ENCODE data around the gene HECTD1.
"Not testable (repeated sequence)": the region's sequence is repeated elsewhere in the genome, so short reads cannot be mapped to it uniquely, and the experiment has no call there.

The HECTD1 gene

DNA sequence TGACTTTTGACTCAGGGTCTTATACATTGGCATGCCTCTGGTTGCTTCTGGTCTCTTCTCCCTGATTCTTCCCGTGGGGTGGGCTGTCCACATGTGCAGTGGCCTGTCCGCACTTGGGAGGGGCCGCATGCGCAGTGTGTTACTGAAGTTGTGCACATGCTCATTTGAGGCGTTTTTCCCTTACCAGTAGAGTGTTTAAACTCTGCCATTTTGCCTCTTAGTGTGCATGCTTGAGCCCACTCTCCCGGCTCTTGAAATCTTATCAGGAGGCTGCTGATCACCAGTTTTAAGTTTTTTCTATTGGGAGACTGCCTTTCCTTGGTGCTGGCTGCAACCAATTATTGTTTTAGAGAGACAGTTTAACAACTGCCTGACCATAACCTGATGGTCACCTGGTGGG is 32.1 kb upstream of the HECTD1 start:
- H3K36me3 ChIP-seq: no peaks in the 10 kb centered on the region

DNA sequence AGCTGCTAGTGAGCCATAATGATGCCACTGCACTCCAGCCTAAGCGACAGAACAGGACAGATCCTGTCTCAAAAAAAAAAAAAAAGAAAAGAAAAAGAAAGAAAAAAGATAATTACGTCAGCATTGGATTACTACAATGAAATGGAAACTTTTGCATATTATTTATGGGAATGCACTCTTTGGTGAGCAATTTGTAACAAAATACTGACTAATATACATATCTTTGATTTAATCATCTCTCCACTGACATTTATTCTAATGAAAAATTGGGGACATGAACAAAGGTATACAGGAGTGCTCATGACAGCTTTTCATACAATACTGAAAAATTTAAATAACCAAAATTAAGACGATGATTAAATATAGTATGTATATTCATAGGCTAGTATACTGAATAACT is 27.9 kb upstream of the HECTD1 start:
- no peaks in the 10 kb centered on the region for H3K27me3 ChIP-seq (ENCODE audit: insufficient read depth, low read depth, severe bottlenecking)
- TF ChIP-seq, protein P1, sequence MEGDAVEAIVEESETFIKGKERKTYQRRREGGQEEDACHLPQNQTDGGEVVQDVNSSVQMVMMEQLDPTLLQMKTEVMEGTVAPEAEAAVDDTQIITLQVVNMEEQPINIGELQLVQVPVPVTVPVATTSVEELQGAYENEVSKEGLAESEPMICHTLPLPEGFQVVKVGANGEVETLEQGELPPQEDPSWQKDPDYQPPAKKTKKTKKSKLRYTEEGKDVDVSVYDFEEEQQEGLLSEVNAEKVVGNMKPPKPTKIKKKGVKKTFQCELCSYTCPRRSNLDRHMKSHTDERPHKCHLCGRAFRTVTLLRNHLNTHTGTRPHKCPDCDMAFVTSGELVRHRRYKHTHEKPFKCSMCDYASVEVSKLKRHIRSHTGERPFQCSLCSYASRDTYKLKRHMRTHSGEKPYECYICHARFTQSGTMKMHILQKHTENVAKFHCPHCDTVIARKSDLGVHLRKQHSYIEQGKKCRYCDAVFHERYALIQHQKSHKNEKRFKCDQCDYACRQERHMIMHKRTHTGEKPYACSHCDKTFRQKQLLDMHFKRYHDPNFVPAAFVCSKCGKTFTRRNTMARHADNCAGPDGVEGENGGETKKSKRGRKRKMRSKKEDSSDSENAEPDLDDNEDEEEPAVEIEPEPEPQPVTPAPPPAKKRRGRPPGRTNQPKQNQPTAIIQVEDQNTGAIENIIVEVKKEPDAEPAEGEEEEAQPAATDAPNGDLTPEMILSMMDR (IDR thresholded peaks at IDR 0.05; ENCODE audit: low read depth, low read length): no peak
- DNase-seq: no peak

More for the DNA sequence above, 32.1 kb upstream of the HECTD1 start:
- Histone ChIP-seq H3K27me3 (ENCODE audit: insufficient read depth, low read depth, severe bottlenecking) (no peaks in the 10 kb centered on the region), H3K9me3 (ENCODE audit: severe bottlenecking) (no peaks in the 10 kb centered on the region), H3K4me3 (ENCODE audit: low read depth, low read length) (no peak overlapping the region), H3K27ac (no peak overlapping the region)
- no peak for DNase-seq
- TF ChIP-seq, protein P1 (IDR thresholded peaks at IDR 0.05; ENCODE audit: low read depth, low read length): no peak

DNA sequence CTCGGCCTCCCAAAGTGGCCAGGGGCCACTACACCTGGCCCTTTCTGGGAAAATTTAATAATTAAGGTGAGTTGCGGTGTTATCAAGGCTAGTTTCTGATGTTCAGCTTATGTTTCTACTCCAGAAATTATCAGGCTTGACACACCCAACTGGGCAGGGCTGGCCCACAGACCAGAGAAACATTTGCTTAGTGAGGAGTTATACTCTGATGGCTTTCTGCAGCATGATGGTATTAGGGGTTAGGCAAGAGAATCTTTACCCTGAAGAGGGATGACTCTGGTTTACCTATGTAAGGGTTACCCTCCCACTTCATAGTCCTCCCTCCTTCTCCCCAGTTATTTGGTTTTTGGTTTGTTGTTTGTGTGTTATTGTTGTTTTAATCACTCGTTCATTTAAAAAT is 24.5 kb upstream of the HECTD1 start:
- H3K4me3 ChIP-seq (ENCODE audit: low read depth, low read length): no peak overlapping the region
- no peak overlapping the region for H3K27ac ChIP-seq
- H3K36me3 ChIP-seq: no peaks in the 10 kb centered on the region
- H3K9me3 ChIP-seq (ENCODE audit: severe bottlenecking): no peaks in the 10 kb centered on the region
- no peaks in the 10 kb centered on the region for H3K27me3 ChIP-seq (ENCODE audit: insufficient read depth, low read depth, severe bottlenecking)
- TF ChIP-seq, protein P1 (IDR thresholded peaks at IDR 0.05; ENCODE audit: low read depth, low read length): no peak
- DNase-seq: no peak

More for the DNA sequence above, 27.9 kb upstream of the HECTD1 start:
- no peaks in the 10 kb centered on the region for H3K9me3 ChIP-seq (ENCODE audit: severe bottlenecking)
- H3K4me3 ChIP-seq (ENCODE audit: low read depth, low read length): no peak overlapping the region
- no peaks in the 10 kb centered on the region for H3K36me3 ChIP-seq
- no peak overlapping the region for H3K27ac ChIP-seq

DNA sequence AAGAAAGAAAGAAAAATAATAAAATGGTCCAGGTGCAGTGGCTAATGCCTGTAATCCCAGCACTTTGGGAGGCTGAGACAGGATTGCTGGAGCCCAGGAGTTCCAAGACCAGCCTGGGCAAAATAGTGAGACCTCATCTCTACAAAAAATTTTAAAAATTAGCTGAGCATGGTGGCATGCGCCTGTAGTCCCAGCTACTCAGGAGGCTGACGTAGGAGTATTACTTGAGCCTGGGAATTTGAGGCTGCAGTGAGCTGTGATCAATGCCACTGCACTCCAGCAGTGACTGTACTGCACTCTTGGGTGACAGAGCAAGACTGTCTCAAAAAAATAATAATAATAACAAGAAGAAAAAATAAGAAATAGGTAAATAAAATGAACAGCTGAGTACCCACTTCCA is 23.7 kb upstream of the HECTD1 start:
- H3K27ac ChIP-seq; H3K36me3 ChIP-seq; H3K4me3 ChIP-seq (ENCODE audit: low read depth, low read length); H3K27me3 ChIP-seq (ENCODE audit: insufficient read depth, low read depth, severe bottlenecking); H3K9me3 ChIP-seq (ENCODE audit: severe bottlenecking); DNase-seq: not testable (repeated sequence)

DNA sequence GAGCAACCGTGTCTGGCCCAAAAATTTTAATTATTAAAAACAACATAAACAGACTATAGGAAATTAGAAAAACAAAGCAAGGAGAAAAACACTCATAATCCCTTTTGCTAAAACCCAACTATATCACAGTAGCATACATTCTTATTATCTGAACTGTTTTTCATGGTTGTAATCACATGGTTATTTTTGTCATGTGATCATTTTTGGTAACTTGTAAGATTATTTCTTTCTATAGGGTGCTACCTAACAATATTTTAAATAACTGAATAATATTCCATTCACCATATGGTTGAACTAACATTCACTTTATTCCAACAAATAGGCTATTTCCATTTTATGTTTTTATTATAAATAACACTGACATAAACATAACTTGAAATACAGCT is 23.0 kb upstream of the HECTD1 start:
- H3K36me3 ChIP-seq: no peaks in the 10 kb centered on the region
- H3K4me3 ChIP-seq (ENCODE audit: low read depth, low read length): no peak overlapping the region
- no peak overlapping the region for H3K27ac ChIP-seq
- H3K9me3 ChIP-seq (ENCODE audit: severe bottlenecking): no peaks in the 10 kb centered on the region
- no peaks in the 10 kb centered on the region for H3K27me3 ChIP-seq (ENCODE audit: insufficient read depth, low read depth, severe bottlenecking)
- TF ChIP-seq, protein P1 (IDR thresholded peaks at IDR 0.05; ENCODE audit: low read depth, low read length): no peak
- DNase-seq: no peak

DNA sequence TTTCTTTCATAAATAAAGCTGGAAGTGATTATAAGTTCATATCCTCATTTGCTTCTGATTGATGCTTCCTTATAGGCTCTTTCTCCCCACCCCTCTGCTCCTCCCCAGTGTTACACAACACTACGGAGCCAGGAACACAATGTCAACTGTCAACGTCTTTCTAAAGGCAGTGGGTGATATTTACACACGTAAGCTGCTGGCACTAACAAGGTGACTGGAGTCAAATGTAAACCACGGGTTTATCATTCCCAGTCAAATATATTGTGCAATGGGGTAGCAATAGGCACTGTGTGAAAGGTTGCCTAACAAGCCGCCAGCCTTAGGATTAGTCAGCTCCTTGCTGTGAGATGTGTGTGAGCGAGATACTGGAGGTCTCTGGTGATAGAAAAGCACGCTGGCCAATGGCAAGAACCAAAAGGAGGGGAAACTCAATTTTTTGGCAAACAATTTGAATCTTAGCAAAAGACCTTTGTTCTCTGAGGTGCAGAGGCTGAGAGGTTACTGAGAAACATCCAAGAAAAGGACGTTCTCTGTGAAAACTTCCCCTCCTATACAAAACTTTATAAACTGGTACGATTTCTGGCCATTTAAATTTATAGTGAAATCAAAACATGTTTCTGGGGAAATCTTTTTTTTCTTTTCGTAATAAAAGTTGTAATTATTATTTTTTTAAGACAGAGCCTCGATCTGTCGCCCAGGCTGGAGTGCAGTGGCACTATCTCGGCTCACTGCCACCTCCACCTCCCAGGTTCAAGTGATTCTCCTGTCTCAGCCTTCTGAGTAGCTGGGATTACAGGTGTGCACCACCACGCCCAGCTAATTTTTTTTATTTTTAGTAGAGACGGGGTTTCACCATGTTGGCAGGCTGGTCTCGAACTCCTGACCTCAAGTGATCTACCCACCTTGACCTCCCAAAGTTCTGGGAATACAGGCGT is 22.3 kb upstream of the HECTD1 start:
- H3K27me3 ChIP-seq (ENCODE audit: insufficient read depth, low read depth, severe bottlenecking): no peaks in the 10 kb centered on the region
- TF ChIP-seq, protein P1 (IDR thresholded peaks at IDR 0.05; ENCODE audit: low read depth, low read length): no peak
- no peaks in the 10 kb centered on the region for H3K36me3 ChIP-seq
- H3K27ac ChIP-seq: no peak overlapping the region
- no peak for DNase-seq
- no peaks in the 10 kb centered on the region for H3K9me3 ChIP-seq (ENCODE audit: severe bottlenecking)
- H3K4me3 ChIP-seq (ENCODE audit: low read depth, low read length): no peak overlapping the region

Data from WERI-Rb-1 (cell line).